HFFc6 (cell line): ENCODE data around the gene MAP3K20. TPM values are rescaled to one million over a fixed set of nuclear protein-coding genes. Genes with fewer than 3 reads are reported as not detected.
"Not testable (repeated sequence)": the region's sequence is repeated elsewhere in the genome, so short reads cannot be mapped to it uniquely, and the experiment has no call there.

Experiments used
- DNase-seq: peaks from one replicate; pipeline ENCODE4 v3.0.0-alpha.2; 2018
- H3K27ac Mint-ChIP-seq: 2 replicates; pipeline ENCODE4 v1.8.0; 2020; ENCODE audit warnings: mild to moderate bottlenecking, mixed read lengths
- H3K27me3 Mint-ChIP-seq: 2 replicates; pipeline ENCODE4 v1.8.0; 2021; ENCODE audit warnings: mild to moderate bottlenecking, moderate library complexity, mixed read lengths; ENCODE audit not compliant: insufficient read depth
- H3K36me3 Mint-ChIP-seq: 2 replicates; pipeline ENCODE4 v1.8.0; 2021; ENCODE audit warnings: low read depth, mixed read lengths
- H3K4me1 Mint-ChIP-seq: 2 replicates; pipeline ENCODE4 v1.8.0; 2020; ENCODE audit warnings: low read depth, mixed read lengths
- H3K4me3 Mint-ChIP-seq: 2 replicates; pipeline ENCODE4 v1.8.0; 2020; ENCODE audit warnings: mild to moderate bottlenecking, moderate library complexity, mixed read lengths
- H3K9me3 Mint-ChIP-seq: 2 replicates; pipeline ENCODE4 v1.8.0; 2020; ENCODE audit warnings: mild to moderate bottlenecking, mixed read lengths
- total RNA-seq, 6 experiments: library from RNA; stranded (reverse); fragmentation: NEBNext Ultra II Directional; extraction: Animal tissue kit (Norgen Biotek cat#: 25700); gene quantifications; 2 replicates in 1 of 6; 3 replicates in 5 of 6; pipeline ENCODE4 v1.2.3, GENCODE V29; 2021
- TF ChIP-seq, protein P1 (sequence below): fragments of 200-600 bp; sonication (generic); IDR thresholded peaks from 2 replicates; pipeline ENCODE4 v1.5.0; 2021; ENCODE audit warnings: antibody characterized with exemption, mild to moderate bottlenecking

The MAP3K20 gene
- total RNA-seq, 6 experiments from 2014 or later: 126 to 150 (median 134) TPM

DNA sequence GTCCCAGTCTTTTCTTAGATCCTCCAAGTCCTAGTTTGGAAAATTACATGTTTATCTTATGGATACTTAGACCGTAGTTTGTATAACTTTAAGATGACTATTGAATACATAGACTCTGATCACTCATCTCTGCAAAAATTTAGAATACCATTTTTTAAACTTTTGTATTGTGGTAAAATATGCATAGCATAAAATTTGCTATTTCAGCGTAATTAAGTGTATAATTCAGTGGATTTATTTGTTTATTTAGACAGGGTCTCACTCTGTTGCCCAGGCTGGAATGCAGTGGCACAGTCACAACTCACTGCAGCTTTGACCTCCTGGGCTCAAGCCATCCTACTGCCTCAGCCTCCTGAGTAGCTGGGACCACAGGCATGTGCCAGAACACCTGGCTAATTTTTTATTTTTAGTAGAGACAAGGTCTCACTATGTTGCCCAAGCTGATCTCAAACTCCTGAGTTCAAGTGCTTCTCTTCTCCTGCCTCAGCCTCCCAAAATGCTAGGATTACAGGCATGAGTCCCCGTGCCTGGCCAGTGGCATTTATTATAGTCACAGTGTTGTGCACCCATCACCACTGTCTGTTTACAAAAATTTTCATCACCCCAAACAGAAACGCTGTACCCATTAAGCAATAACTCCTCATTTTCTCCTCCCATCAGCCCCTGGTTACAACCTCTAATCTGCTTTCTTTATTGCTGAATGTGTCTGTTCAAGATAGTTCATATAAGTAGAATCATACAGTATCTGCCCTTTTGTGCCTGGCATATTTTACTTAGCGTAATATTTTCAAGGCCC lies 90.0 kb downstream of the MAP3K20 start:
- no peak for DNase-seq
- TF ChIP-seq, protein P1, sequence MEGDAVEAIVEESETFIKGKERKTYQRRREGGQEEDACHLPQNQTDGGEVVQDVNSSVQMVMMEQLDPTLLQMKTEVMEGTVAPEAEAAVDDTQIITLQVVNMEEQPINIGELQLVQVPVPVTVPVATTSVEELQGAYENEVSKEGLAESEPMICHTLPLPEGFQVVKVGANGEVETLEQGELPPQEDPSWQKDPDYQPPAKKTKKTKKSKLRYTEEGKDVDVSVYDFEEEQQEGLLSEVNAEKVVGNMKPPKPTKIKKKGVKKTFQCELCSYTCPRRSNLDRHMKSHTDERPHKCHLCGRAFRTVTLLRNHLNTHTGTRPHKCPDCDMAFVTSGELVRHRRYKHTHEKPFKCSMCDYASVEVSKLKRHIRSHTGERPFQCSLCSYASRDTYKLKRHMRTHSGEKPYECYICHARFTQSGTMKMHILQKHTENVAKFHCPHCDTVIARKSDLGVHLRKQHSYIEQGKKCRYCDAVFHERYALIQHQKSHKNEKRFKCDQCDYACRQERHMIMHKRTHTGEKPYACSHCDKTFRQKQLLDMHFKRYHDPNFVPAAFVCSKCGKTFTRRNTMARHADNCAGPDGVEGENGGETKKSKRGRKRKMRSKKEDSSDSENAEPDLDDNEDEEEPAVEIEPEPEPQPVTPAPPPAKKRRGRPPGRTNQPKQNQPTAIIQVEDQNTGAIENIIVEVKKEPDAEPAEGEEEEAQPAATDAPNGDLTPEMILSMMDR: no peak
- Mint-ChIP-seq H3K9me3 (no peaks in the 10 kb centered on the region; the same call in 1 of the 2 replicates), H3K4me1 (peaks cover 36% of the 10 kb centered on the region), H3K36me3 (peaks cover 21% of the 10 kb centered on the region), H3K4me3 (no peak overlapping the region), H3K27me3 (no peaks in the 10 kb centered on the region), H3K27ac (no peak overlapping the region)

DNA sequence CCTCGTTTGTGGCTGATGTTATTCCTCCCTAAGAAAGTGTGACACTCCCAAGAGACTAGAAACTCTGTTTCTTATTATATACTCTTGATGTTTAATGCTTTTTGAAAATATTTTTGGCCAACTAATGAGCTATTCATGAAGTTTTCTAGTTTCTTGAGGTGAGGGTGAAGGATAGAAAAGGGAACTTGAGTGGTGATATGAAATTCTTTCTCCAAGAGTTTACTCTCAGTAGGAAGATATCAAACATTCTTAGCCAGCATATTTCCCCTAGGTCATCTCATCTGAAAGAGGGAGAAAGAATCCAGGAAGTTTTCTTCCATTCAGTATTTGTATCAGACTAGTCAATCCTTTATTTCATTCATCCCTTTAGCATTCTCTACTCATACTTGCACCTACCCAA lies 95.7 kb downstream of the MAP3K20 start:
- peaks cover 2% of the 10 kb centered on the region; the same call in 1 of the 2 replicates for H3K27me3 Mint-ChIP-seq
- peaks cover 45% of the 10 kb centered on the region for H3K4me1 Mint-ChIP-seq
- peaks cover 16% of the 10 kb centered on the region for H3K36me3 Mint-ChIP-seq
- no peaks in the 10 kb centered on the region for H3K9me3 Mint-ChIP-seq
- TF ChIP-seq, protein P1: no peak
- DNase-seq: no peak
- H3K4me3 Mint-ChIP-seq: no peak overlapping the region
- peak overlapping the region; percentile 43 for H3K27ac Mint-ChIP-seq

GRCh38 chr2:173171924-173172643 lies 96.4 kb downstream of the MAP3K20 start:
- Mint-ChIP-seq H3K4me1 (peaks cover 45% of the 10 kb centered on the region), H3K27ac (peak overlapping the region; percentile 42), H3K4me3 (no peak overlapping the region), H3K9me3 (no peaks in the 10 kb centered on the region), H3K36me3 (peaks cover 16% of the 10 kb centered on the region), H3K27me3 (peaks cover 2% of the 10 kb centered on the region; the same call in 1 of the 2 replicates)
- DNase-seq: no peak
- TF ChIP-seq, protein P1: no peak

GRCh38 chr2:173174339-173174738 lies 98.7 kb downstream of the MAP3K20 start:
- not testable (repeated sequence) for H3K27me3 Mint-ChIP-seq, H3K4me3 Mint-ChIP-seq, DNase-seq, H3K9me3 Mint-ChIP-seq
- H3K27ac Mint-ChIP-seq: peak overlapping the region; percentile 38; the same call in 1 of the 2 replicates
- peaks cover 45% of the 10 kb centered on the region for H3K4me1 Mint-ChIP-seq
- peaks cover 16% of the 10 kb centered on the region for H3K36me3 Mint-ChIP-seq

- Mint-ChIP-seq H3K27ac (peak overlapping the region; percentile 45), H3K36me3 (peaks cover 16% of the 10 kb centered on the region), H3K9me3 (no peaks in the 10 kb centered on the region), H3K4me1 (peaks cover 45% of the 10 kb centered on the region), H3K4me3 (peak overlapping the region; percentile 54; the same call in 1 of the 2 replicates), H3K27me3 (peaks cover 2% of the 10 kb centered on the region; the same call in 1 of the 2 replicates)
- DNase-seq: peak; percentile 48
- TF ChIP-seq, protein P1: no peak
Observed at GRCh38 chr2:173175222-173175621, 99.6 kb downstream of the MAP3K20 start.

- H3K27me3 Mint-ChIP-seq: no peaks in the 10 kb centered on the region
- H3K27ac Mint-ChIP-seq: no peak overlapping the region; the same call in 1 of the 2 replicates
- TF ChIP-seq, protein P1: no peak
- no peaks in the 10 kb centered on the region; the same call in 1 of the 2 replicates for H3K36me3 Mint-ChIP-seq
- DNase-seq: no peak
- H3K4me1 Mint-ChIP-seq: peaks cover 45% of the 10 kb centered on the region
- no peak overlapping the region for H3K4me3 Mint-ChIP-seq
- H3K9me3 Mint-ChIP-seq: no peaks in the 10 kb centered on the region
Observed at GRCh38 chr2:173181982-173182381, 106.3 kb downstream of the MAP3K20 start.
